Dermis blood vessel endothelial cell (primary cell): ENCODE results near the gene KCNQ5. TPM values are rescaled to one million over a fixed set of nuclear protein-coding genes. Genes with fewer than 3 reads are reported as not detected.
"Not testable (repeated sequence)": the region's sequence is repeated elsewhere in the genome, so short reads cannot be mapped to it uniquely, and the experiment has no call there.

Experiments
- DNase-seq: peaks from one replicate; pipeline ENCODE4 v3.0.0; 2010
- total RNA-seq: library from RNA; depleted of rRNA; stranded (reverse); fragments of >200 nt; gene quantifications from 2 replicates; pipeline ENCODE4 v1.2.3, GENCODE V29; 2014

The KCNQ5 gene
- total RNA-seq, 1 donor from 2014 or later, result not detected

DNA sequence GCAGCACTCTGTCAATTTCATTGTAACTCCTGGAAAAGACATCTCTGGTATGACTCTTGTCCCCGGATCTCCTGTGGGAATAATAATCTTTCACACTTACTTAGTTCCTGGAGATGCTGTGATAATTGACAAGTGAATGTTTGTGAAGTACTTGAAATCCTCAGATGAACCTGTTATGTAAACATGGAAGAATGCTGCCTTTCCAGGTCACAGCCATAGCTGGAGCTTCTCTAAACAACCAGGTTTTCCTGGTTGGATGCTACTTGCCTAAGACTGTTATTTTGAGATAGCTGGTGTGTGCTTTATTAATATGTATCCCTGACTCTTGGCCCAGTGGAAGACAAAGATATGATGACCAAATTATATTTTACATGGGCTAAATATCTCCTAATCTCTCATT is 228.6 kb downstream of the KCNQ5 start:
- no peak for DNase-seq

DNA sequence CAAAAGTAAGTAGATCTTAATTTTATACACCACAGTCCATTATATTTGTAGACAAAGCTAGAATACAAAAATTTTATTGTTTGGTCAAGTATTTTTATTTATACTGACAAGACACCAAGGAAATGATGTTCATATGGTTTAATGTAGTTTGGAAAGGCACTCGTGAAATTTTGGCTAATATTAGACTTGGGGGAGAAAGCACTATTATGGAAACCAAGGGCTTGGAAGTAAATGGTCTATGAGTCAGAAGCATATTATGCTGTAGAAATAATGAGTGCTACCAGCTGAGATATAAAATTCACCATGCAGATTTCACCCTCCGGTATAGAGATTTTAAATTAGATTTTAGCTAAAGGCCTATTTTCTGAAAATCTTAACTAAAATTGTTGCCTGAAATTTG is 233.6 kb downstream of the KCNQ5 start:
- no peak for DNase-seq

DNA sequence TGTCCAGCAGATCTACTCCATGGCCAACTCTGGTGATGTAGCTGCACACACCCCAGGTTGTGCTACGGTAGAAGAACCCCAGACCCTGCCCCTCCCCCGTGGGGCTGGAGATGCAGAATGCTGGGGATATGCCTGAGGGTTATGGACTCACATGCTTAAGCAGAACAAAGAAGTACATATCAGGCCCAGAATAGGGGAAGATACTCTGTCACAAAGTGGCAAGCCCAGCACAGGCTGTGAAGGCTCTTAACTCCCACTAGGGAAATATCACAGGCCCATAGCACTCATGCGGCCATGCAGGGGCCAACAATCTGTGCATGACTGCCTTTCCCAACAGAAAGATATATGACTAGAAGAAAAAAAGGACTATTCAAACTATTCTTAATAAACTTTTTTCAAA is 234.9 kb downstream of the KCNQ5 start:
- no peak for DNase-seq

DNA sequence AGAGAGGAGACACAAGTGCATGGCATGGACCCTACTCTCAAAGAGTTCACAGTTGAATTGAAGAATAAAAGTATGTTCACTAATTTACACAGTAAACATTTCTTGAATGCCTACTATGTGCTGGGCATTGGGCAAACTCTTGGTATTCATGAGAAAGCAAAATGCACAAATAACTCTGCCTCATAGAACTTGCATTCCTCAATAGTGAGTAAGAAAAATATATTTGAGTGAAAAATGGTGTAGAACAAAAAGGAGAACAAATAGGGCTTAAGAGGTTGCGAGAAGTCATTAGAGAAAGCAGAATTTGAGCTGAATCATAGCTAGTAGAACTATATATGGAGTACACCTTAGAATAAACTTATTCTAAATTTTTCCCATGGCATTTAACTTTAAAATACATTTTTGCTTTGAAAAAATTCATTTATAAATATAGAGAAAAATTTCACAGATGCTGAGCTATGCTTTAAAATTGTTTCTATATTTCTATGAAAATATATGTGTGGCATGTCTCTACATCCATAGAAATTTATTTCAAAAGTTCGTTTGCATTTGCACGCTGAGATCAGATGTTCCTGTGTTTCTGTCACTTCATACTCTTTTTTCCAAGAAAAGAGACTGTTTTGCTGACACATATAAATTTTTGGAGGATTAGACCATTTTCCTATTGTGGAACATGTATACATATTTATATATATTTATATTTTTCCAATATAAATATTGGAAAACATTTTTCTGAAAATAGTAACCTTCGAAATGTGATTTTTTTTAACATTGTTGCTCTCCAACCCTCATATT is 236.1 kb downstream of the KCNQ5 start:
- no peak for DNase-seq

DNA sequence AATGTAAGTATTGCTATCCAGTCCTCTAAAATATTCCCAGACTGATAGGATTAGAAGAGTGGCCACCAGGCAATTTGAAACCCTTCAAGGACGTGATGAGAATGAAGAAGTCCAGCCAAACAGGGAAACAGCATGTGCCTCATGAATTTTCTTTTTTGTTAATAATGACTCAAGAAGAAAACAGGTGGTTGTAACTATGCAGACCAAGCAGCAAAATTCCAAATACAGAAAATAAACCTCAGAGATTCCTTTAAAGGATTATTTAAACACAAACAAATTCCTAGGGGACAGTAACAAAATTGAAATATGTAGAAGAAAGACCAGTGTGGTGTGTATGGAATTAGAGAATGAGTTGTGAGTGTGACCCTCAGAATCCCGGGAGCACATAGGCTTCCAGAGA is 239.2 kb downstream of the KCNQ5 start:
- no peak for DNase-seq

DNA sequence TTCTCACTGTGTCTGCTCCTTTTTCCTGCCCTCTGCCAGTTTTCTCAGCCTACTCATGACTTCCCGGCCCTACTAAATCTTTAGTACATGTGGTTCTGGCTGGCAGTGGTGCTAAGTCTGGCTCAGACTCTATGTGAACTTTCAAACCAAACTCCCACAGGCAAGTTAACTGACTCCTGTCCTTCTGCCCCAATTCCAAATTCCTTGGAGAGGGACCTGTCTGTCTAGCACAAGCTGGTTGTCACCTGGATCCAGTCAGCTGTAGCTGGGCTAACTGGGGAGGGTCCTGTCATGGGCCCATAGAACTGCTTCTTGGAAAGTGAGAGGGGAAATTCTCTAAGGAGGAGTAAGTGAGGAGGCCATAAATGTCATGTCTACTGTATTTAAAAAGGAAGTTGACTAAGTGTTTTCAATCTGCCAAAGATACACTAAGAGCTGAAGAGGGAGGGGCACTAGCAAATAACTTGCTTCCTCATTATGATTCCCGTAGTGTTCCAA is 240.1 kb downstream of the KCNQ5 start:
- DNase-seq, result peak; percentile 11

DNA sequence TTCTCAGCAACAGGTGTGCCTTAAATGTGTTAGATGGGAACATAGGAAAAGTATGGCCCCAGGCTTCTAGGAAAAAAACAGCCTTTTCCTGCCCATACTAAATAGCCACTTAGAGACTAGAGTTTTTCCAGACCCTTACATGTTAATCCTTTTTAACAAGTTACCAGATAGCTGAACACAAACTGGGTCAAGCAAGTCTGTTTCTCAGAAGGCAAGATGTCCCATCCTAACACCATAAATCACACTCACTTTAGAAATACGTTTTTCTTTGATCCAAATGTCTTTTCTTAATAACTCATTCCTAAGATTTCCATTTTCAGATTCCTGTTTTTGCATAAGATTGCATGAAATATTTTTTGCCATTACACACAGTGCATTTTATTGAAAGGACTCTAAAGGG is 241.3 kb downstream of the KCNQ5 start:
- DNase-seq, result no peak

DNA sequence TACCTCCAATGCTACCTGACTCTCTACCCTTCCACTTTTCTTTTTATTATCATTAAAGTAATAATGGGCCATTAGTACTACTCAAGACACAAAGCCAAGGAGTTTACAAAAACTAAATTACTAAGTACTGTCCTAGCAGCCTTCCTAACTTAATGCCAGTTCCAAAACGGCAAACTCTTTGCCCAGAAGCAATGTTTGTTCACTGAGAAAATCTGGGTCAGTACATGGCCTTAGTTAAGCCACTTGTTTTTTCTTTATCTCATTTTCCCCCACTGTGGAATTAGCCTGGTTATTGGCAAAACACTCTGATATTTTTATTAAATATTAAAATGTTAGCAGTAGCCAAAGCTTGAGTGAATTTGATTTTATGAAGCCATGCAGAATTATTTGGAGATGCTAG is 242.4 kb downstream of the KCNQ5 start:
- no peak for DNase-seq

DNA sequence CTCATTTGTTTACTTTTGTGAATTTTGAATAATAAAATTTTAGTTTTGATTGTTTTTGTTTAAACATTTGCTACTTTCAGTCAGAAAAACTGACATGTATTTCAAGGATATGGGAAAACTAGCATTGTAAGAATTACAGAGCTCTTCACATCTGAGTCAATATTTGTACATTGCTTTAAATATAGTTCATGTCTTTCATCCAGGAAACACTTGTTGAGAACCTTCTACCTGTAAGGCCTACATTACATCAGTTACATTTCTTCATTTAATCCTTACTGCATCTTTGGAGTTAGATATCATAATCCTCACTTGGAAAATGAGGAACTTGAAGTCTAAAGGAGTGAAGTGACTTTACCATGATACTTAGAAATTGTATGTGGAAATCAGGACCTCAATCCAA is 242.9 kb downstream of the KCNQ5 start:
- DNase-seq, result no peak

DNA sequence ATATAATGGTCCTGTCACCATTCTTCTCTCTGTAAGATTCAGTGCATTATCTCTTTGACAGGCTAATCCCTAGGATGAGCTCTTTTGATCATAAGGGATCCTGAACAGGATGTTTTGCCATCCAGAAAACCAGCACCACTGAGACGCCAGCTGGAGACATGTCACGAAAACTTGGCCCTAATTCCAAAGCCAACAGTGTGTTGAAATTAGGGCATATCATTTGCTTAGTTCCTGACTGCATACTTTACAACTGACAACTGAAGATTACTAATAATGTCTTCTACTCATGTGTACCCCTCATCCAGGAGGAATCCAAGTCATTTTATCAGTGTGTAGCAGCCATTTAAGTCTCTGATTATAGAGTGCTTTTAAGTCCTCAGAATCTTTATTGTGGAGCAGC is 243.6 kb downstream of the KCNQ5 start:
- no peak for DNase-seq

DNA sequence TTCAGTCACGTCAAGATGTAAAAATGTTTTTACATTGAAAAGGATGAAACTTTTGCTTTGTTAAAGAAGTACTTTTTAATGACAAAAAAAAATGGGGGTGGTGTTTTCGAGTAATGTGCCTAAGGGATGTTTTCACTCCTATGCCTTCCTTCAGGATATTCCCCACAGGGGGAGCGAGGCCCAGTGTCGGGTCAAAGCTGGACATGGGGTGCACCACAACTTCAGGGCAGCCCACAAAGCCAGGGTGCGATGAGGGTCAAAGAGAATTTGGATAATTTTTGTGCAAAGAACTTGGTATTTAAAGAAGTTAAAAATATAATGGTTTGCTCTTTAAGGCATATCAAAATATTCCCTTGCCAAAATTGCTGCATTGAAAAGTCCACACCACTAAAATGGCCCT is 247.8 kb downstream of the KCNQ5 start:
- no peak for DNase-seq

DNA sequence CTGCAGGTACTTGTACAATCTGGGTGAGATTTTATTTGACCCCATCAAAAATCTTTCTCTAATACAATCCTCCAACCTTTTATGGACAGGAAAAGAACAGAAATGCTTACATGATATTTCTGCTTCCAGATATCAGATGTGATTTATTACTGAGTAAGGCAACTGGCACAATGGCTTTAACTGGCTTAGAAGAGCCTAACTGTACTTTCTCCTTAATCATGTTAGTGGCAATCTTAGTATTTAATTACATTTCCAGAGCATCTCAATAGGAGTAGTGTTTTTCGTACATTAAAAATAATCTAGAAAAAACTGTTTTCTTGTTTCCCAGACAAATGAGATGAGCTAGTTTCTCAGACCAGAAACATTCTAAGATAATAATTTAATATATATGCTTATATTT is 251.6 kb downstream of the KCNQ5 start:
- DNase-seq, result no peak

DNA sequence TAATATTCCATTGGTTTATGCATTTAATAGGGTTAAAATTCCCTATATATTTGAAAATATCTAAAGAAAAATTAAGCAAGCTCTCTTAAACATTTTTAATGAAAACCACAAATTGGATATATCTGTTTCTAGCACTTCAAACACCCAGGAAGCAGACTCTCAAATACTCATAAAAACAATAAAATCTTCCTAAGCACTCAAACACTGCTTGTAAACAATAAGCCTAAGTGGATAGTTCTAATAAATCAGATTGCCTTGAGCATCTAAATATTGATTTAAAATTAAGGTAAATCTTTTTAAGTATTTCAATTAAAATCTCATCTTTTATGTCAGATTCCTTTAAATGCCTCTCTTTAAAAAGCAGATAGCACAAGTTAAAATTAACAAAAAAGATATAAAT is 254.4 kb downstream of the KCNQ5 start:
- DNase-seq, result no peak

DNA sequence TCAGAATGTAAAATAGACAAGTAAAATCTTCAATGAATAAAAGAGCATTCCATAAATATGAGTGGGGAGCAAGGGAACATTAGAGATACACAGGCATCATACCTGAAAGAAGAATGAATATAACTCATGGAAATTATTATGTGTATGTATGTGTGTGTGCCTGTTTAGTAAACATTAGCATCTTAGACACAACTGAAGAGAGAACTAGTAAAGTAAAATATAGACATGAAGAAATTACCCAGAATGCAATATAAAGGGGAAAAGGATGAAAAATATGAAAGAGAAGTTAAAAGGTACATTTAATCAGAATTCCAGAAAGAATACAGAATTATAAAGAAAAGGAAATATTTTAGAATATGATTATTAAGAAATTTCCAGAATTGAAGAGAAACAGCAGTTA is 264.3 kb downstream of the KCNQ5 start:
- no peak for DNase-seq

DNA sequence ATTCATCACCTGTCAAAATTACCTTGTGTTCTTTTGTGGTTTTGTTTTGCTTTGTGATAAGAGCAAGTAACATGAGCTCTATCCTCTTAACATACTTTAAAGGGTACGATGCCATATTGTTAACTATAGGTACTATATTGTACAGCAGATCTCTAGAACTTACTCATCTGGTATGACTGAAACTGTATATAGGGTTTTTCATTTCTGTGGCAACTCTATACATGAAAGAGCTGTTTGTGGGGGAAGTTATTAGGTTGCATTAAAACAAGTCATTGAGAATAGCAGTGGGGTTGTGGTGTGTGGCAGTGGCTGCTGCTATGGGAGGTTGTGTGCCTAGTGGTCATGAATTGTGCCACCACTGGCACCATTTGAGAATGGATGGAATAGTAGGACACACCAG is 268.4 kb downstream of the KCNQ5 start:
- DNase-seq, result no peak

DNA sequence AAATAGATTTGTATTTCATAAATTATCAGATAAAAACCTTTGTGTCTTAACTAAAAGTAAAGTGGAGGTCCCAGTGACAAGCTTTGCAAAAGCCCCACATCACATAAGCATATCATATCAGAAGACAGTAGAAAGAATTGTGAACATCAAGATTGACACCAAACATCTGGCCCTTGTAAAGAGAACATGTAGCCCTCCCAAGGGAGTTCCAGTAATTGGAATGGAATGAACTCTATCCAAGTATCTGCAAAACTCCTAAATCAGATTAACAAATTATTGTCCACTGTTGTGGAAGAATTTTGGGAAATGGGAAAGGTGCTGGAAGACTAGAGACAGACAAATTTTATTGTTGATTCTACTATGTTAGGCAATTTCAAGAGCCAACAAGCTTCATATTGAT is 268.8 kb downstream of the KCNQ5 start:
- no peak for DNase-seq

DNA sequence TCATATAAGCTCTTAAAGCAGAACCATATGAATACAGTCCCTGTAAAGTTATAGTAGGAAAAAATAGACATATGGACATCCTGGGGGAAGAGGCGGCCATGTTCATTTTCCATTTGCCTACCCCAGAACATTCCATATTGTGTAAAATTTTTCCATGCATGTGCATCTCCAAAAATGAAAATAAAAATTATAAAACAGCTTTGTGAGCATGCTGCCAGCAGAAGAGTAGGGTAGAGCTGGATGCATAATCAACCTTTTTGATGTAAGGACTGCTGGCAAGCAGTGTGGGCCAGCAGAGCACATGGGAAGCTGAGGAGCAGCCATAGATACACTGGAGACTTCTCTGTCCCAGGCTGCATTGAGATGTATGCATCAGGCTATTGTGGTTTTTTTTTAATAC is 271.0 kb downstream of the KCNQ5 start:
- DNase-seq, result no peak

DNA sequence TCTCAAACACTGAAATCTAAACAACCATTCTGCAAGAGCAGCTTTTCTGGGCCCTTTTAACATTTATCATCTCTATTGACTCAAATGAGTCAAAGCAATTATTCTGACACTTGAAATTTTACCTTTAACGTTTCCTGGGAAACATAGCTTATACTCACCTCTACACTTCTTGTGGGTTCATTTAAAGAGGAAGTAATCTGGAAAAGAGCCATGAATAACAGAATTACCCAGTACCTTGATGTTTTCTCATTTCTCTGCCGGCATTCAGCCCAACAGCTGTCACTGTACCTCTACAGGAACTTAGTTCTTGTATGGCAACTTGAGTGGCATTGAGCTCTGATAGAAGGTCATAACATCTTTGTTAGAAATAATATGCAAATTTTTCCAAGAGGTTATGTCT is 272.2 kb downstream of the KCNQ5 start:
- no peak for DNase-seq

DNA sequence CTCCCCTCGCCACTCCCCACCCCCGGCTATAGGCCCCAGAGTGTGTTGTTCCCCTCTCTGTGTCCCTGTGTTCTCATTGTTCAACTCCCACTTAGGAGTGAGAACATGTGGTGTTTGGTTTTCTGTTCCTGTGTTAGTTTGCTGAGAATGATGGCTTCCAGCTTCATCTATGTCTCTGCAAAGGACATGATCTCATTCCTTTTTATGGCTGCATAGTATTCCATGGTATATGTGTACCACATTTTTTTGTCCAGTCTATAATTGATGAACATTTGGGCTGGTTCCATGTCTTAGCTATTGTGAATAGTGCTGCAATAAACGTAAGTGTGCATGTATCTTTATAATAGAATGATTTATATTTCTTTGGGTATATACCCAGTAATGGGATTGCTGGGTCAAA is 276.4 kb downstream of the KCNQ5 start:
- not testable (repeated sequence) for DNase-seq

DNA sequence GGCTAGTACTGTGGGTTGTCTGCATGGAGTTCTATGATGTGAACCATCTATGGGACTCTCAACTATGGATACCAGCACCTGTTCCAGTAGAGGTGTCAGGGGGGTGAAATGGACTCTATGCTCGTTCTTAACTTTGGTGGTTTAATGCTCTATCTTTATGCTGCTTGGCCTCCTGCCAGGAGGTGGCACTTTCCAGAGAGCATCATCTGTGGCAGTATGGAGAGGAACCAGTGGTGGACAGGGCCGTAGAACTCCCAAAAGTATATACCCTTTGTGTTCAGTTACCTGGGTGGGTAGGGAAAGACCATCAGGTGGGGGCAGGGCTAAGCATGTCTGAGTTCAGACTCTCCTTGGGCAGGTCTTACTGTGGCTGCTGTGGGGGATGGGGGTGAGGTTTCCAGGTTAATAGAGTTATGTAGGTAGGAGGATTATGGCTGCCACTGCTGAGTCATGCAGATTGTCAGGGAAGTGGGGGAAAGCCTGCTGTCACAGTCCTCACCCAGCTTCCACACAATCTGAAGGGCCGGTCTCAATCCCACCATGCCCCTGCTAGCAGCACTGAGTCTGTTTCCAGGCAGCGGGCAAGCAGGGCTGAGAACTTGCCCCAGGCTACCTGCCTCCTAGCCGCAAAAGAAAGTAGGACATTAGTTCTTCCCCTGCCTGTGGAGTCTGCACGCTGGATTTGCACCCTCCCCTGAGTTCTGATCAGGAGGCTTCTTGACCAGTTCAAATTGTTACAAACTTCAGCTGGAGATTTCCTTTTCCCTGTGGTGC is 284.0 kb downstream of the KCNQ5 start:
- DNase-seq, result no peak

DNA sequence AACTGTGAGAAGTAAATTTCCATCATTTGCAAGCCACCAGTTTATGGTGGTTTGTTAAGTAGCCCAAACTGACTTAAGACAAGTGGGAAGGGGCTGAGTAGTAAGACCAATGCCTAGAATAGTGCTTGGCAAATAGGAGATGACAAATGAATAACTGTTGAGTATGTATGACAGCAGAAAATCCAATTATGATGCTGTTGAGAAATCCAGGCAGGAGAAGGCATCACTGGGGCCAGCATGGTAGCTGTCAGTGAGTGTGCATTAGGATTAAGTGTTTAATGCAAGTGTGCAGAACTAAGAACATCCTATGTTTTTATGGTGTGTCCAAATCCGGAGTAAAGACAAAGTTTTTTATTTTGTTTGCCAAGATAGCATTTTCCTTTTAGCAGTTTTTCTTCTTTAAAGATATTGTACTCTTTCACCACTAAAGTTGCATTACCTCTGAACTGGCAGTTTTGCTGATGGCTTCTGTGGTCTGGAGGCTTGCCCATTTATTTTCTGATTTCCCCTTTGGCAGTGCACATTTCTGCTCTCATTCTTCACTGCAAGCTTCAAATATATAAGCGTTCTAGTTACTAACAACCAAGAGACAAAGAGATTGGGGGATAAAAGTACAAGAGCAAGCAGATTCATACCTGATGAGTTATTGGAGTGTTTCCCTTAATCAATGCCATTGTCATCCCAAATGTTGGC is 289.7 kb downstream of the KCNQ5 start:
- DNase-seq, result no peak

DNA sequence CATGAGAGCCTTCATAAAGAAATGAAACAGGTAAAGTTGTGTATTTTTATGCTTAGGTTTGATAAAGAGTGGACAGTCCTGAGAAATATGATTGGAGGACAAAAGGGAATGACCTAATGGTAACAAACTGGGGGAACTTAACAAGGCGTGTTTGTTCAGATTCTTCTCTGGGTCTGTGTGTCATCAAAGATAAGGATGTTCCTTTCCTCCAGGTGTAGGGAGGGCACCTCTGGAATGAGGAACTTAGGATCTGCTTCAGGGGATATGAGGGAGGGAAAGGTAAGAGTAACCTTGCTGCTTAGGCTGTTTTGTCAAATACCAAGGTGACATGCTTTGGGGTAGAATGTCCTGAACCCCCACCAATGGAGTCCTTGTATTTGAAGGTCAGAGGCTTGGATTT is 291.9 kb downstream of the KCNQ5 start:
- no peak for DNase-seq

DNA sequence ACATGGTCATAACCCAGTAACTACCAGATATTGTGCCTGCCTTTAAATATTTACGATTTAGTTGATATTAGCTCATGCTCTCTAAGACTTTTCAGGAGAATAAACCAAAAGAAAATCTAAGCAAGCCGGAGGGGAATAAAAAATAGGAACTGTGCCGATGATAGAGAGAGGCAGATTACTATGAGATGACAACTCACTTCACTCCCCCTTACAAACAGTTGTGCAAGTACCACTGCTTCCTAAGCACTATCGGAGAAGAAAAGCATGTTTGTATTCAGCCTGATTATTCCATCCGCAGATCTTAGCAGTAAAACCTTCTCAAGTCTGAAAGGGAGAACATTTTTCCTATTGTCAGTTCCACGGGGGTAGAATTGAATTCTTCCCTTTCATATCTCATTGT is 294.4 kb downstream of the KCNQ5 start:
- no peak for DNase-seq

DNA sequence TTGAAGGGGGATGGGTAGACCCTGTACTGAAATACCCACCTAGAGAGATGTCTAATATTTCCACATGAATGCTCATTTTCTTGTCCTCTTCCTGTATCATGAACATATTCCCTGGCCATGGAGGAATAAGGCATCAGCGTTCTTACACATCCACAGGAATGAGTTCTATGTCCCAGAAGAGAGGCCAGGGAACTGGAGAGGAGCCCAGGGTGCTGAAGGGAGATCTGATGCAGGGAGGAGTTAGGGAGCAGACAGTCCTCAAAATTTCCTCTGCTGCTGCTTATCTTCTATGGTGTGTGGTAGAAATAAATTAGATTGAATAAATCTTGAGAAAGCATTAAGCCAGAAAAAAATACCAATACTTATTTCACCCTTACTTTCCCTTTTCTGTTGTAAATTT is 295.0 kb downstream of the KCNQ5 start:
- no peak for DNase-seq
